Left lung (tissue), 10 donors: ENCODE measurements around the gene P2RY6. TPM values are rescaled to one million over a fixed set of nuclear protein-coding genes. Genes with fewer than 3 reads are reported as not detected.

Source experiments
- ATAC-seq: fragments of 200-7000 bp; cut with Tn5 transposase; one replicate; pipeline ENCODE4 v1.9.1; 2020; ENCODE audit warnings: moderate library complexity
- DNase-seq, 4 donors: peaks; one replicate each; pipeline ENCODE4 v3.0.0-alpha.2; 2013 to 2020
- H3K27ac ChIP-seq, 2 donors: fragments of 200-600 bp; sonication (generic) in 1 of 2; one replicate each; pipeline versions ENCODE4 v1.5.0 to v1.8.0; 2020 to 2021
- H3K27me3 ChIP-seq, 2 donors: fragments of 200-600 bp; sonication (generic) in 1 of 2; one replicate each; pipeline versions ENCODE4 v1.5.0 to v1.8.0; 2020 to 2021
- H3K36me3 ChIP-seq, 2 donors: fragments of 200-600 bp; sonication (generic) in 1 of 2; one replicate each; pipeline versions ENCODE4 v1.5.0 to v1.8.0; 2020 to 2021
- H3K4me1 ChIP-seq, 2 donors: fragments of 200-600 bp; one replicate each; pipeline ENCODE4 v1.8.0; 2021
- H3K4me3 ChIP-seq, 2 donors: fragments of 200-600 bp; sonication (generic) in 1 of 2; one replicate each; pipeline versions ENCODE4 v1.5.0 to v1.8.0; 2020 to 2021; ENCODE audit warnings: mild to moderate bottlenecking in 1 of 2
- H3K9me3 ChIP-seq, 2 donors: fragments of 200-600 bp; sonication (generic) in 1 of 2; one replicate each; pipeline versions ENCODE4 v1.5.0 to v1.8.0; 2020 to 2021
- CTCF ChIP-seq, 2 donors: fragments of 200-600 bp; sonication (generic) in 1 of 2; IDR thresholded peaks; one replicate each; pipeline versions ENCODE4 v1.5.0 to v1.8.0; 2021; ENCODE audit warnings: antibody characterized with exemption in 2 of 2
- intact Hi-C, 2 donors: fragments of 100-400 bp; cut with DNase I; formaldehyde crosslinking; loops; one replicate each; pipeline versions ENCODE4 v1.11.2 to v1.14.2; 2022
- polyA plus RNA-seq, 6 donors: library from polyadenylated mRNA; unstranded; fragments of 120-200 nt; gene quantifications; one replicate each; pipeline ENCODE4 v1.2.1, GENCODE V29; 2013; ENCODE audit not compliant: insufficient read length in 6 of 6
- total RNA-seq, 2 donors: library from RNA; stranded (reverse); fragmentation: NEBNext Ultra II Directional; extraction: Animal tissue kit (Norgen Biotek cat#: 25700); gene quantifications; one replicate each; pipeline ENCODE4 v1.2.1, GENCODE V29; 2021
- donor health status: DM: no; HTN: yes; CAD: no.
- donor health status: DM: no; HTN: no; CAD: no.

Gene P2RY6
- total and polyA plus RNA-seq, 8 donors = 0.87 to 4.8 (median 1.9) TPM

- H3K9me3 ChIP-seq = no peaks in the 10 kb centered on the region
- DNase-seq (no peak), ATAC-seq (no peak)
- H3K4me1 ChIP-seq = peaks cover 0 to 27% of the 10 kb centered on the region in 2 donors
- TF ChIP-seq CTCF (IDR thresholded peaks at IDR 0.05) = no peak
- H3K27ac ChIP-seq = no peak overlapping the region
- H3K4me3 ChIP-seq = no peak overlapping the region
- H3K27me3 ChIP-seq = no peaks in the 10 kb centered on the region
- intact Hi-C loops = no loop called here
- no peaks in the 10 kb centered on the region for H3K36me3 ChIP-seq
Measured at GRCh38 chr11:73241300-73241699, 30.8 kb upstream of the P2RY6 start.

- Histone ChIP-seq H3K27me3 (no peaks in the 10 kb centered on the region), H3K4me1 (peaks cover 0 to 20% of the 10 kb centered on the region in 2 donors), H3K27ac (no peak overlapping the region), H3K9me3 (no peaks in the 10 kb centered on the region), H3K36me3 (no peaks in the 10 kb centered on the region), H3K4me3 (no peak overlapping the region)
- intact Hi-C loops = no loop called here
- DNase-seq = peak; percentile 72 to 91 (median 88)
- peak; percentile 88 to 90 for TF ChIP-seq CTCF (IDR thresholded peaks at IDR 0.05)
- ATAC-seq = peak; percentile 90
Measured at GRCh38 chr11:73242251-73243092, 29.7 kb upstream of the P2RY6 start.

- H3K9me3 ChIP-seq = no peaks in the 10 kb centered on the region
- no peaks in the 10 kb centered on the region for H3K27me3 ChIP-seq
- H3K36me3 ChIP-seq = no peaks in the 10 kb centered on the region
- no peak overlapping the region for H3K27ac ChIP-seq
- no peak for DNase-seq
- no peak for TF ChIP-seq CTCF (IDR thresholded peaks at IDR 0.05)
- peaks cover 0 to 18% of the 10 kb centered on the region in 2 donors for H3K4me1 ChIP-seq
- H3K4me3 ChIP-seq = no peak overlapping the region
- intact Hi-C loops = no loop called here
- no peak for ATAC-seq
Measured at GRCh38 chr11:73243093-73243485, 29.0 kb upstream of the P2RY6 start.

GRCh38 chr11:73244589-73245240 is 27.4 kb upstream of the P2RY6 start:
- intact Hi-C loops = no loop called here
- H3K36me3 ChIP-seq = no peaks in the 10 kb centered on the region

More at GRCh38 chr11:73244589-73245240, 27.4 kb upstream of the P2RY6 start:
- no peaks in the 10 kb centered on the region for H3K27me3 ChIP-seq
- H3K27ac ChIP-seq = no peak overlapping the region
- DNase-seq (peak in 1 of 4 donors; percentile 22), ATAC-seq (no peak)
- TF ChIP-seq CTCF (IDR thresholded peaks at IDR 0.05) = no peak
- H3K9me3 ChIP-seq = no peaks in the 10 kb centered on the region
- H3K4me1 ChIP-seq = peaks cover 0 to 16% of the 10 kb centered on the region in 2 donors
- no peak overlapping the region for H3K4me3 ChIP-seq
